Fibroblast of upper back skin (primary cell): ENCODE results near the gene CUEDC2.

ENCODE experiments used
- DNase-seq: peaks from one replicate; pipeline ENCODE4 v3.0.0-alpha.2; 2013

The CUEDC2 gene

DNA sequence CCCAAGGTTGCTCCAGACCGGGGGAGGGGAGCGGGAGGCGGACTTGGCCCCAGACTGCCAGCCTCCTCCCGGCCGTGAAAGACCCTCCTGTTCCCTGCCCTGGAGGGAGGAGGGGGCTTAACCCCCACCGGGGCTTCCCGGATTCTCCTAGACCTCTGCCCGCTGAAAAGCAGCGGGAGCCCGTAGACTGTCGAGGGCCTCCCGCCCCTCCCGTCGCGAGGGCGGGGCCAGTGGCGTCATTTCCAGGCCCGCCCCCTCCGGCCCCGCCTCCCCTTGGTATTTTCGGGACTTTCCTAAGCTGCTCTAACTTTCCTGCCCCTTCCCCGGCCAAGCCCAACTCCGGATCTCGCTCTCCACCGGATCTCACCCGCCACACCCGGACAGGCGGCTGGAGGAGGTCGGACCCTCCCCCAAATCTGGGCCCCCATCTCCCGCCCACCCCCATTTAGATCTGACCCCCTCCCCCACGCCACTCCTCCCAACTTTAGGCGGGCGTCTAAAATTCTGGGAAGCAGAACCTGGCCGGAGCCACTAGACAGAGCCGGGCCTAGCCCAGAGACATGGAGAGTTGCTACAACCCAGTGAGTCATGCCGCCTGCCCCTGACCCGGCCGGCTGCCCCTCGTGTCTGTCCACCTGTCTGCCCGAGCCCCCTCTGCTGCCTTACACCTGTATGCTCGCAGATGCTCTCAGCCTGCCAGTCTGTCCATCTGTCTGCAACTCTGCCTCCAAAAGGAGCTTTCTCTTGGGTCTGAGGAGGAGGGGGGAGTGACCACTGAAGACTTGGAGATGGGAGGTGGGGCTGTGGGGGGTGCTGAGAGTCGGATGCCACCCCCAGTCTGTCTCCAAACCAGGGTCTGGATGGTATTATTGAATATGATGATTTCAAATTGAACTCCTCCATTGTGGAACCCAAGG, 36.7 kb downstream of the CUEDC2 start, which contains the start of gene NFKB2:
Gene NFKB2 (plus strand): TSS at position 306 of the 917 bp plus-strand sequence. CDS start 255 bp downstream, at position 561.
- DNase-seq: peak; percentile 79

GRCh38 chr10:102394801-102395399, 37.5 kb downstream of the CUEDC2 start:
- DNase-seq: no peak

GRCh38 chr10:102394079-102394800, 38.1 kb downstream of the CUEDC2 start:
- DNase-seq: peak; percentile 88

- no peak for DNase-seq
Observed at GRCh38 chr10:102393411-102394078, 38.8 kb downstream of the CUEDC2 start.

DNA sequence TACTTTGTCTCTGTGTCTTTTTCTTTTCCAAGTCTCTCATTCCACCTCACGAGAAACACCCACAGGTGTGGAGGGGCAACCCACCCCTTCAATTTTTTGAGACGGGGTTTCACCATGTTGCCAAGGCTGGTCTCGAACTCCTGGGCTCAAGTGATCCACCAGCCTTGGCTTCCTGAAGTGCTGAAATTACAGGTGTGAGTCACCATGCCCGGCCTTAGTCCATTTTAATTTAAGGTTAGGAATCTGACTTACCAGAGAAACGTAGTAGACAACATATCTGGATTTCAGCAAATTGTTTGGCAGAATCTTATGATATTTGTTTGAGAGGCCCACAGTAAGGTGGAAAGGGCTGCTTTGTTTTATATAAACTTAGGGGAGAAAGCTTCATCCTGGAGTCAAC, 40.1 kb downstream of the CUEDC2 start:
- DNase-seq: no peak

DNA sequence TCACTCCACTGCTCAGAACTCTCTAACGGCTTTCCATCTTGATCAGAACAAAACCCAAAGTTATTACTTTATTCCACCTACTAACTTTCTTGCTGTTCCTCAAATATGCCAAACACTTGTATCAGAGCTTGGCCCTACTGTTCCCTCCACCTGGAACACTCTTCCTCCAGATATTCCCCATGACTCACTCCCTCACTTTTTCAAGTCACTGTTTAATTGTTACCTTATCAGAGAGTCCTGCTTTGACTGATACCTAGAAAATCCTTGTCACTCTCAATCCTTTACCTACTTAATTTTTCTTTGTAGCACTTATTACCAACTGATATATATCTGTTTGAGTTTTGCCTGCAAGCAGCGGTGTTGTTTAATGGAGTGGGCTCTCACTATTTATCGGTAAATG, 42.5 kb downstream of the CUEDC2 start:
- DNase-seq: no peak

GRCh38 chr10:102384606-102385429, 47.6 kb downstream of the CUEDC2 start:
- no peak for DNase-seq

- no peak for DNase-seq
Observed at GRCh38 chr10:102384053-102384452, 48.3 kb downstream of the CUEDC2 start.

GRCh38 chr10:102382871-102383270, 49.5 kb downstream of the CUEDC2 start:
- no peak for DNase-seq

DNA sequence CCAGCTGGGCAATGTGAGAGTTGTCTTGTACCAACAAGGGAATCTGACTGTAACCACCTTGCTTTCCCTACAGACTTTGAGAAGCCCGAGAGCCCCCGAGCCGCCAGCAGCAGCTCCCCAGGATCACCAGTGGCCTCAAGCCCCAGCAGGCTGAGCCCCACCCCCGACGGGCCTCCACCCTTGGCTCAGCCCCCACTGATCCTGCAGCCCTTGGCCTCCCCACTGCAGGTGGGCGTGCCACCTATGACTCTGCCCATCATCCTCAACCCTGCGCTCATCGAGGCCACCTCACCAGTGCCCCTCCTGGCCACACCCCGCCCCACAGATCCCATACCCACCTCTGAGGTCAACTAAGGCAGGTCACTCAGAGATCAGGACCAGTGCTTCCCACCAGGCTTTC, 50.4 kb downstream of the CUEDC2 start:
- no peak for DNase-seq

DNA sequence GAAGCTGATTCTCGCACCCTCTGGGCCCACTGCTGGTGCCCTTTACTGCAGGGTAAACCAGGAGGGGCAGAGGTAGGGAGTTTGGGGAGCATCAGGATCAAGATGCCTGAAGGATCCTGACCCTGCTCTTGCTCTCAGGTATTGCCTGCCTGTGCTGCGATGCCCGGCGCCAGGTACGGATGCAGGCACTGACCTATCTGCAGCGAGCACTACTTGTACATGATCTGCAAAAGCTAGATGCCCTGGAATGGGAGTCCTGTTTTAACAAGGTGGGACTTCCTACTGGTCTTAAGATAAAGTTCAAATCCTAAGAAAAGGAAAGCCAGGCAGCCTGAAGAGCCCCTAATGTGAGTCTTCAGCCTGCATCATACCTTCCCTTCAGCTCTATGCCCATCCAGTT, 53.0 kb downstream of the CUEDC2 start:
- DNase-seq: no peak

GRCh38 chr10:102376901-102377300, 55.5 kb downstream of the CUEDC2 start:
- DNase-seq: no peak

GRCh38 chr10:102375867-102376266, 56.5 kb downstream of the CUEDC2 start:
- no peak for DNase-seq

- DNase-seq: no peak
Observed at GRCh38 chr10:102375250-102375649, 57.1 kb downstream of the CUEDC2 start.
